ENCODE measurements around the gene VIL1.
A peak's percentile ranks its signal among the peaks of the same experiment; 100 is the strongest.

VIL1 gene

GRCh38 chr2:218438596-218438995 is 19.7 kb downstream of the VIL1 start:
- DNase-seq (ENCODE audit: low read depth in 2 of 2) = no peak

DNA sequence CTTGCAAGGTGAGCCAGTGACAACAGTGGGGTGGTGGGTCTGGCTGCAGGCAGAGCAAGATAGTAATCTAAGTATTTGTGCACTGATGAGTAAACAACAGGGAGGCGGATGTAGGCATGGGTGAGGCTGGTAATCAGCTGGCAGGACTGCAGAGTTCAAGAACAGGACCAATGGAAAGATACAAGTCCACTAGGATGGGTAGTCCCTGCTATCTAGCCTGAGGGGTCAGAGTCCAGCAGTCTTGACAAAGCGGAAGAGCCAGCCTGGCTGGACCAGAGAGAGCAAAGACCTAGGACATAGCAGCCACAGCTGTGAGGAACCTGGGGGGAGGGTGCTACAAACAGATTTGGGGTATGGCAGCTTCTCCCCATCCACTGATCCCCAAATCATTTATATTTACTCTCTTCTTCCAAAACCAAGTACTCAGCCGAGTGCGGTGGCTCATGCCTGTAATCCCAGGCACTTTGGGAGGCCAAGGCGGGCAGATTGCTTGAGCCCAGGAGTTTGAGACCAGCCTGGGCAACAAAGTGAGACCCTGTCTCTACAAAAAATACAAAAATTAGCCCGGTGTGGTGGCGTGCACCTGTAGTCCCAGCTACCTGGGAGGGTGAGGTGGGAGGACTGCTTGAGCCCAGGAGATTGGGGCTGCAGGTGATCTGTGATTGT is 25.9 kb downstream of the VIL1 start:
- DNase-seq (ENCODE audit: low read depth in 2 of 2) = no peak

DNA sequence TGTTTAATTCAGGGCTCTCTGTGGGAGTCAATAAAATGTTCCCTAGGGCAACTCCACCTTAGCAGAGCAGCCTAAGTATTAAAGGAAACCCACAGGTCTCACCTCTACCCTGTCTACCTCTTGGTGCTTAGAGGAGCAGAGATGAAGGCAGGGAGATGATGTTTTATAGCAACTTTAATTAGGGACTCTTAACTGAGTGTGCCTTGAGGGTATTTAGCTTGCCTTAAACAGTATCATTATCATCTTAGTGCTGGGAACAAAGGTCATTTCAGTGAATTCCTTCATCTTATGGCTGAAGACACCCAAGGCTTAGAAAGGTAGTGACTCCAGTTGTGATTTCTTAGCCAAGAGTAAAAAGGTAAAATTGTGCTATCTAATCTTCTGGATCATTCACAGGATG is 26.7 kb downstream of the VIL1 start:
- DNase-seq (ENCODE audit: low read depth in 2 of 2) = no peak

DNA sequence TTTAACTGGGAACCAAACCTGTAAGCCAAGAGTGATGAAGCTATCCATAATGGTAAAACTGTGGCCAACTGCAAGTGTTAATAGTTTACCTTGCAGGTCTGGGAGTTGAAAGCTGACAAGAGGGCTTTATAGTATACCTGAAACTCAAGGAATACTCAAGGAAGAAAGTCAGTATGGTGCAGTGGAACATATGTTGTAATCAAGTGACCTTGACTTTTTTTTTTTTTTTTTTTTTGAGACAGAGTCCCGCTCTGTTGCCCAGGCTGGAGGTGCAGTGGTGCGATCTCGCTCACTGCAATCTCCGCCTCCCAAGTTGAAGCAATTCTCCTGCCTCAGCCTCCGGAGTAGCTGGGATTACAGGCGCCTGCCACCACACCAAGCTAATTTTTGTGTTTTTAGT is 27.6 kb downstream of the VIL1 start:
- no peak for DNase-seq (ENCODE audit: low read depth in 2 of 2)

DNA sequence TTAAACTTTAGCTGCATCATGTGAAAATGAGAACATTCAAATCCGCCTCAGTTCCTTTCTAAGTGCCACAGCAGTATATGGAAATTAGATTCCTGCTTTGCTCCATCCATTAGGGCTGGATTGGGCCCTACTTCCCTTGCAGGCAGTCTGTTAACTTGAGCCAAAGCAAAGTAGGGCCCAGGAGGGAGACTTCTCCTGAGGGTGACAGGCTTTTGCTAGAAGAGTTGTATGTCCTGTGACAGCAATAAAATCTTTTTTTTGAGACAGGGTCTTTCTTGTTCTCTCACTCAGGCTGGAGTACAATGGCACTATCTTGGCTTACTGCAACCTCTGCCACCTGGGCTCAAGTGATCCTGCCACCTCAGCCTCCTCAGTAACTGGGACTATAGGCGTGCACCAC is 28.1 kb downstream of the VIL1 start:
- no peak for DNase-seq (ENCODE audit: low read depth in 2 of 2)

GRCh38 chr2:218448934-218449333 is 30.0 kb downstream of the VIL1 start:
- peak in 1 of 2 experiments; percentile 0 for DNase-seq (ENCODE audit: low read depth in 2 of 2)

GRCh38 chr2:218452079-218452478 is 33.2 kb downstream of the VIL1 start:
- no peak for DNase-seq (ENCODE audit: low read depth in 2 of 2)

DNA sequence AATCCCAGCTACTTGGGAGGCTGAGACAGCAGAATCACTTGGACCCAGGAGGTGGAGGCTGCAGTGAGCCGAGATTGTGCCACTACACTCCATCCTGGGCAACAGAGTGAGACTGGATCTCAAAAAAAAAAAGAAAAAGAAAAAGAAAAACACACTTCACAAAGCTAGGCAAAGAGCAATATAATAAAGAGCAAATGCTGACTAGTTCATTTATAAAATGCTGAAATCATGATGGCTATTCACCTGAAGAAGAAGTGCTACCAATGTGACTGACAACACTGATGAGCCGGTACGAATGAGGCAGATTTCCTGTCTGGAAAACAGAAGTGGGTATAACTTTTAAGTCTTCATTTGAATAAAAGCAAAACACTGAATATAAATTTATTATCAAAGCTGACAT is 37.9 kb downstream of the VIL1 start:
- DNase-seq (ENCODE audit: low read depth in 2 of 2) = no peak

DNA sequence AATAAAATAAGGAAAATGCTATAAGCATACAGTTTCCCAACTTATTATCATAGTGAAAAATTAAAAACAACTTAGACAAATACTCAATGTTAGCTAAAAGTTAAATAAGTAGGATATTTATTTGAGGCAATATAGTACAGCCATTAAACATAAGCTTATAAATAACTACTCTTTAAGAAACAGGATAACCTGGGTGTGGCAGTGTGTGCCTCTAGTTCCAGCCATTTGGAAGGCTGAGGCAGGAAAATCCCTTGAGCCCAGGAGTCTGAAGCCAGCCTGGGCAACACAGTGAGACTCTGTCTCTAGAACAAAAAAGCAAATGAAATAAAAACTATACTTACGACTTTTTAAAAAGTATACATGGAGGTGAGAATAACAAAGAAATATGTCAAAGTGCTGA is 39.7 kb downstream of the VIL1 start:
- no peak for DNase-seq (ENCODE audit: low read depth in 2 of 2)

GRCh38 chr2:218465987-218466633 is 47.2 kb downstream of the VIL1 start:
- peak; percentile 12 to 17 for DNase-seq (ENCODE audit: low read depth in 2 of 2)

- no peak for DNase-seq (ENCODE audit: low read depth in 2 of 2)
Observed at GRCh38 chr2:218470448-218470847, 51.5 kb downstream of the VIL1 start.

DNA sequence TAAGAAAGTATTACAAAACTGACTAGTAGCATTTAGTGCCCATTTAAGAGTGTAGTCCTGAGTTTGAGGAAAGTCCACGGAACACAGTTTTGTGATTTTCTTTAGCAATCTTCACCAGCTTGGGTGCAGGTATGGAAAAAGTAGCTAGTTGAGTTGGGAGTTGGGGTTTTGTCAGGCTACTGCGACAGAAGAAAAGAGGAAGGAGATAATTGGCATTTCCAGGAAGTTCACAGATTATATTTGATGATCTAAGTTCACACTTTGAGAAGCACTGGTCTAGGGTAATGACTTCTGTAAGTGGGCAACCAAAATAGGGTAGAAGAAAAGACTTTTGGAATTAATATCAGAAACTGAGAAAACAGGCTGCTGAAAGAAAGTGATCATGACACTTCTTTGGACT is 52.1 kb downstream of the VIL1 start:
- DNase-seq (ENCODE audit: low read depth in 2 of 2) = no peak

GRCh38 chr2:218471982-218472381 is 53.1 kb downstream of the VIL1 start:
- no peak for DNase-seq (ENCODE audit: low read depth in 2 of 2)

GRCh38 chr2:218472988-218473387 is 54.1 kb downstream of the VIL1 start:
- no peak for DNase-seq (ENCODE audit: low read depth in 2 of 2)

- DNase-seq (ENCODE audit: low read depth in 2 of 2) = no peak
Observed at GRCh38 chr2:218474527-218474926, 55.6 kb downstream of the VIL1 start.

DNA sequence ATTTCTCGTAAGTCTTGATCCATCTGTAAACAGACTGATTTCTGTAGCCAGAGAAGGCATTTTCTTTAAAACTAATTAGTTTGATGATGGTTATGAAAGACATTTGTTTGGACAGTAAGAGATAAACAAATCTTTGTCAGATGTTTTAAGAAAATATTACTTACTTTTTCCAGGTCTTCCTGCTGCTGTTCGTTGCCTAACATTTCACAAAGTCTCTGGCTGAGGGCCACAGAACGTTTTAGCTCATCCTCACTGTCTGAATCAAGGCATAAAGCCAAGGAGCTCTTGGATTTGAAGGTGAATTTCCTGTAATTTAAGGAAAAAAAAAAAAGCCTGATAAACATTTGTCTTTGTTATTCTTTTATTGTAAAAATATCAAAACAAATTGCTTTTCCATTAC is 57.8 kb downstream of the VIL1 start:
- no peak for DNase-seq (ENCODE audit: low read depth in 2 of 2)

GRCh38 chr2:218477247-218477646 is 58.3 kb downstream of the VIL1 start:
- no peak for DNase-seq (ENCODE audit: low read depth in 2 of 2)

DNA sequence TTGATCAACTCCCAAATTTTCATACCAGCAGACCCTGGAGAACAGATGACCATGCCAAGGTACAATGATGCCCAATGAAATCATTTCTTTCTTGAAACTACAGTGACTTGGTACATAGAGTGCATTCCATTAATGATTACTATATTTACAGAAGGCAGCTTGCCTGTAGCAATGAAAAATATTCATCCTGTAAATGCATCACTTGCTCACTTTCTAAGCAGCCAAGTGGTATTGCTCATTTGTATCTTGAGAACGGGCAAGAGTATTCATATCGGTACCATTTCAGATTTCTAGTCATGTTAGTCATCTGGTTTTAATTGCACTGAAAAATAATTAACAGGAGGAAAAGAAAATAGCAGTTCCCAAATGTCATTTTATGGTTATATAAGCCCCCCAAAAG is 59.6 kb downstream of the VIL1 start:
- no peak for DNase-seq (ENCODE audit: low read depth in 2 of 2)

DNA sequence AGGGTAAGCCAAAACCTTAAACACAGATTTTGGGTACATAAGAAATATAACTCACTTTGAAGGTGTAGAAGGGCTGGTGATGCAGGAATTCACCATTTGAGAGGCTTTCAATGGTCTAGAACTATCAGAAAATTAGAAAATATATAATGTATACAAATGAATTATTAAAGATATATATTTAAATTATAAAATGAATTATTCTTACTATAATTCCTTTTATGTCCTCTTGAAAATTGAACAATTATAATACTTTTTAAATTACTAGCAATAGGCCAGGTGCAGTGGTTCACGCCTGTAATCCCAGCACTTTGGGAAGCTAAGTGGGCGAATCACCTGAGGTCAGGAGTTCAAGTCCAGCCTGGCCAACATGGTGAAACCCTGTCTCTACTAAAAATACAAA is 60.7 kb downstream of the VIL1 start:
- no peak for DNase-seq (ENCODE audit: low read depth in 2 of 2)

- no peak for DNase-seq (ENCODE audit: low read depth in 2 of 2)
Observed at GRCh38 chr2:218482651-218483050, 63.7 kb downstream of the VIL1 start.

GRCh38 chr2:218485986-218486667 is 67.2 kb downstream of the VIL1 start:
- DNase-seq (ENCODE audit: low read depth in 2 of 2) = no peak

- DNase-seq (ENCODE audit: low read depth in 2 of 2) = no peak
Observed at GRCh38 chr2:218500501-218501060, 81.7 kb downstream of the VIL1 start.

DNA sequence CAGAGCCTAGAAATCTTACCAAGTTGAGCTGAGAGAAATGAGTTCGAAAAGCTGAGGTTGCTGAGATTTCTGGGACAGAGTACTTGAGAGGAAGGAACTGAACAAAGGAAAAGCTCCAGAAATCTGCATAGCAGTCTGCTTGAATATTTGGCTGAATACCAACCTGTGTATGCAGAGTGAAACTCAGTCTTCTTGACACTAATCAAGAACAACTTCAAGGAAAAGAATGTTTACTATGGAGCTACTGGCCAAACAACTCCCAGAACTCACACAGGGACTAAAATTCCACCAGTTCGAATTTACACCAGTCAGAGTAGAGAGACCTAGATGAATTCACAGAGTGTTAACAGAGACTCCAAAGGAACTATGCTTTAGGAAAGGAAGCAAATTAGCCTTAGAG is 82.7 kb downstream of the VIL1 start:
- DNase-seq (ENCODE audit: low read depth in 2 of 2) = peak; percentile 13 to 17

All from fibroblast of skin of left quadriceps (primary cell).